ENCODE measurements around the gene PPP2R3A. TPM values are rescaled to one million over a fixed set of nuclear protein-coding genes. Genes with fewer than 3 reads are reported as not detected.

The PPP2R3A gene
- total and polyA plus RNA-seq, 2 of the 13 experiments (the other 11 are each of a cell fraction or from before 2014, with no cell fraction given), result 0.07 to 0.12 TPM

DNA sequence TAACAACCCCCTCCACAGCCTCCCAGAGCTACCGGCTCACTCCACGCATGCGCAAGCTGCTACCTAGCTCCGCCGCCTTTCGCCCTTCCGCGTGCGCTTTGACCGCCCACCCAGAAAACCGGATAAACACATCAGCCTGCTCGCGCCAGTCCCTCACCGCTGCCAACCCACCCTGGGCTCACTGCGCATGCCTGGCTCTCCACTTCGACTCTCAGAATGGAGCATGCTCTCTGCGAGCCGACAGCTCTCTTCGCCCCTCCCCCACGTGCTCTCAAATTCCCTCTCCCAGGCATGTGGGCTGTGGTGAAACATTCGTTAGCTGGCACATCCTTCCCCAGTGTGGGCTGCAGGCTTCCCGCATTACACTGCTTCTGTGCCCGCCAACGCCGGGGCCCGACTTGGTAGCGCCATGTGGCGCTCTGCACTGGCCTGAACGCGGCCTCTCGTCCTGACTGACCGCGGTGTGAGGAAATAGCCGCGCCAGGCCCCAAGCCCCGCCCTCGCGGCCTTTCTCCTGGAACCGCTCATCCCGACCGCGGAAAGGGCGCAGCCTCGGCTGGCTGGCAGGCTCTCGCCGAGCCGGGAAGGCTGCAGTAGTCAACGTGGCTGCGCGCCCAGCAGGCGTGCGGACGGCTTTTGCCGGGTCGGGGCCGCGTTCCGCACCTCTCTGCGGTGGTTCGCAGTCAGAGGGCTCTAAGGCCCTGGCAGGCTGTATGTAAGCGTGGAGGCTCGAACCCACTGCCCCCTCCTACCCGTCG lies 231.1 kb downstream of the PPP2R3A start (continued):
- TF ChIP-seq, protein P1, sequence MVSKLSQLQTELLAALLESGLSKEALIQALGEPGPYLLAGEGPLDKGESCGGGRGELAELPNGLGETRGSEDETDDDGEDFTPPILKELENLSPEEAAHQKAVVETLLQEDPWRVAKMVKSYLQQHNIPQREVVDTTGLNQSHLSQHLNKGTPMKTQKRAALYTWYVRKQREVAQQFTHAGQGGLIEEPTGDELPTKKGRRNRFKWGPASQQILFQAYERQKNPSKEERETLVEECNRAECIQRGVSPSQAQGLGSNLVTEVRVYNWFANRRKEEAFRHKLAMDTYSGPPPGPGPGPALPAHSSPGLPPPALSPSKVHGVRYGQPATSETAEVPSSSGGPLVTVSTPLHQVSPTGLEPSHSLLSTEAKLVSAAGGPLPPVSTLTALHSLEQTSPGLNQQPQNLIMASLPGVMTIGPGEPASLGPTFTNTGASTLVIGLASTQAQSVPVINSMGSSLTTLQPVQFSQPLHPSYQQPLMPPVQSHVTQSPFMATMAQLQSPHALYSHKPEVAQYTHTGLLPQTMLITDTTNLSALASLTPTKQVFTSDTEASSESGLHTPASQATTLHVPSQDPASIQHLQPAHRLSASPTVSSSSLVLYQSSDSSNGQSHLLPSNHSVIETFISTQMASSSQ (IDR thresholded peaks at IDR 0.05; ENCODE audit: low read depth), result no peak
- TF ChIP-seq, protein P1 (CRISPR knock-in tag; IDR thresholded peaks at IDR 0.05; ENCODE audit: borderline replicate concordance), result peak; percentile 81
- TF ChIP-seq ZNF350 (CRISPR knock-in tag; IDR thresholded peaks at IDR 0.05; ENCODE audit: borderline replicate concordance, low read depth) (peak; percentile 100), STAT5B (CRISPR knock-in tag; IDR thresholded peaks at IDR 0.05) (peak; percentile 37; the same call in 1 of the 2 replicates), NFE2L1 (CRISPR knock-in tag; IDR thresholded peaks at IDR 0.05; ENCODE audit: borderline replicate concordance) (peak; percentile 92; the same call in 1 of the 2 replicates), SNAI1 (CRISPR knock-in tag; IDR thresholded peaks at IDR 0.05; ENCODE audit: borderline replicate concordance) (0 out of 2 replicates have a peak, but pooled peaks have one; percentile 66), SP2 (CRISPR knock-in tag; IDR thresholded peaks at IDR 0.05) (peak; percentile 63), U2AF2 (IDR thresholded peaks at IDR 0.05; ENCODE audit: low read depth, low read length) (0 out of 2 replicates have a peak, but pooled peaks have one; percentile 32), ZNF256 (CRISPR knock-in tag; conservative IDR thresholded peaks at IDR 0.05) (peak; percentile 96), ZNF552 (CRISPR knock-in tag; IDR thresholded peaks at IDR 0.05; ENCODE audit: borderline replicate concordance) (peak; percentile 97), ZEB1 (IDR thresholded peaks at IDR 0.05; ENCODE audit: insufficient replicate concordance, low read depth) (peak; percentile 21), REPIN1 (CRISPR knock-in tag; IDR thresholded peaks at IDR 0.05; ENCODE audit: borderline replicate concordance, low read depth) (peak; percentile 98), MBD4 (IDR thresholded peaks at IDR 0.05; ENCODE audit: borderline replicate concordance, low read length) (no peak), ZNF614 (CRISPR knock-in tag; IDR thresholded peaks at IDR 0.05; ENCODE audit: borderline replicate concordance) (0 out of 2 replicates have a peak, but pooled peaks have one; percentile 50), ZNF841 (CRISPR knock-in tag; IDR thresholded peaks at IDR 0.05; ENCODE audit: borderline replicate concordance) (peak; percentile 83; the same call in 1 of the 2 replicates), ELF4 (CRISPR knock-in tag; IDR thresholded peaks at IDR 0.05; ENCODE audit: borderline replicate concordance) (no peak; the same call in 1 of the 2 replicates), ZNF20 (CRISPR knock-in tag; IDR thresholded peaks at IDR 0.05) (no peak), GTF3A (CRISPR knock-in tag; conservative IDR thresholded peaks at IDR 0.05) (0 out of 2 replicates have a peak, but pooled peaks have one; percentile 8), HOXA9 (CRISPR knock-in tag; IDR thresholded peaks at IDR 0.05; ENCODE audit: borderline replicate concordance) (peak; percentile 92), HOXA7 (CRISPR knock-in tag; IDR thresholded peaks at IDR 0.05) (no peak; the same call in 1 of the 2 replicates), ZNF225 (CRISPR knock-in tag; IDR thresholded peaks at IDR 0.05) (peak; percentile 97), NONO (IDR thresholded peaks at IDR 0.05) (no peak), NONO (CRISPR knock-in tag; conservative IDR thresholded peaks at IDR 0.05) (peak; percentile 98), NCOA2 (CRISPR knock-in tag; IDR thresholded peaks at IDR 0.05) (peak; percentile 58), SIN3B (IDR thresholded peaks at IDR 0.05; ENCODE audit: low read length) (no peak; the same call in 1 of the 2 replicates)
- TF ChIP-seq, protein P2, sequence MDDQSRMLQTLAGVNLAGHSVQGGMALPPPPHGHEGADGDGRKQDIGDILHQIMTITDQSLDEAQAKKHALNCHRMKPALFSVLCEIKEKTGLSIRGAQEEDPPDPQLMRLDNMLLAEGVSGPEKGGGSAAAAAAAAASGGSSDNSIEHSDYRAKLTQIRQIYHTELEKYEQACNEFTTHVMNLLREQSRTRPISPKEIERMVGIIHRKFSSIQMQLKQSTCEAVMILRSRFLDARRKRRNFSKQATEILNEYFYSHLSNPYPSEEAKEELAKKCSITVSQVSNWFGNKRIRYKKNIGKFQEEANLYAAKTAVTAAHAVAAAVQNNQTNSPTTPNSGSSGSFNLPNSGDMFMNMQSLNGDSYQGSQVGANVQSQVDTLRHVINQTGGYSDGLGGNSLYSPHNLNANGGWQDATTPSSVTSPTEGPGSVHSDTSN (CRISPR knock-in tag; IDR thresholded peaks at IDR 0.05; ENCODE audit: borderline replicate concordance), result peak; percentile 87; the same call in 1 of the 2 replicates

Measured in HepG2 (cell line).